Small intestine (tissue), 7 donors: ENCODE results near the gene PFDN4. TPM values are rescaled to one million over a fixed set of nuclear protein-coding genes. Genes with fewer than 3 reads are reported as not detected.
"Not testable (repeated sequence)": the region's sequence is repeated elsewhere in the genome, so short reads cannot be mapped to it uniquely, and the experiment has no call there.

Source experiments
- DNase-seq, 2 donors: peaks; one replicate each; pipeline versions ENCODE4 v3.0.0 to v3.0.0-alpha.2; 2013
- FAIRE-seq: peaks from 2 replicates; lab custom pipeline; 2012; peaks lifted over from hg19 to GRCh38; lab: Jason Lieb, UNC
- H3K27ac ChIP-seq, 3 donors: one replicate each; pipeline ENCODE4 v1.5.1; 2013; ENCODE audit warnings: low read length in 2 of 3, mild to moderate bottlenecking in 2 of 3, control low read depth in 1 of 3, inconsistent platforms in 1 of 3, low read depth in 1 of 3, moderate library complexity in 1 of 3
- H3K27me3 ChIP-seq, 3 donors: one replicate each; pipeline ENCODE4 v1.6.1; 2013; ENCODE audit warnings: low read length in 3 of 3, inconsistent platforms in 1 of 3; ENCODE audit not compliant: control insufficient read depth in 3 of 3, insufficient read depth in 3 of 3
- H3K36me3 ChIP-seq, 3 donors: one replicate each; pipeline ENCODE4 v1.6.1; 2013; ENCODE audit warnings: low read length in 3 of 3, inconsistent platforms in 1 of 3, low read depth in 1 of 3, mild to moderate bottlenecking in 1 of 3, moderate library complexity in 1 of 3; ENCODE audit not compliant: control insufficient read depth in 3 of 3, insufficient read depth in 2 of 3
- H3K4me1 ChIP-seq, 3 donors: one replicate each; pipeline ENCODE4 v1.6.1; 2013; ENCODE audit warnings: low read length in 2 of 3, inconsistent platforms in 1 of 3, low read depth in 1 of 3, mild to moderate bottlenecking in 1 of 3, moderate library complexity in 1 of 3; ENCODE audit not compliant: control insufficient read depth in 3 of 3, insufficient read depth in 2 of 3
- H3K4me3 ChIP-seq, 3 donors: one replicate each; pipeline ENCODE4 v1.5.1; 2013; ENCODE audit warnings: low read length in 3 of 3, control low read depth in 1 of 3, inconsistent platforms in 1 of 3, low read depth in 1 of 3, mild to moderate bottlenecking in 1 of 3, moderate library complexity in 1 of 3
- H3K9me3 ChIP-seq, 2 donors: one replicate each; pipeline ENCODE4 v1.6.1; 2013; ENCODE audit warnings: low read depth in 1 of 2, low read length in 1 of 2; ENCODE audit not compliant: control insufficient read depth in 2 of 2, insufficient read depth in 1 of 2
- WGBS, 3 donors: extraction: QIAGEN DNeasy Blood & Tissue Kit; methylation state at CpG; one replicate each; pipeline ENCODE4 v1.1.7; 2013; 5-methylcytosine and 5-hydroxymethylcytosine counted together
- polyA plus RNA-seq, 4 donors: library from polyadenylated mRNA; stranded (reverse) in 3 of 4; unstranded in 1 of 4; fragments of 200-250 nt in 3 of 4; fragments of 120-200 nt in 1 of 4; gene quantifications; one replicate each; pipeline versions ENCODE4 v1.2.1 to v1.2.3, GENCODE V29; 2013
- donor health status: healthy with polysubstance abuse.
- donor health status: control.
- donor health status: control.
- donor health status: Bipolar disorder and iron deficiency.
- donor health status: healthy.

The PFDN4 gene
- polyA plus RNA-seq, 4 donors, result 25.9 to 65.3 (median 36.7) TPM

DNA sequence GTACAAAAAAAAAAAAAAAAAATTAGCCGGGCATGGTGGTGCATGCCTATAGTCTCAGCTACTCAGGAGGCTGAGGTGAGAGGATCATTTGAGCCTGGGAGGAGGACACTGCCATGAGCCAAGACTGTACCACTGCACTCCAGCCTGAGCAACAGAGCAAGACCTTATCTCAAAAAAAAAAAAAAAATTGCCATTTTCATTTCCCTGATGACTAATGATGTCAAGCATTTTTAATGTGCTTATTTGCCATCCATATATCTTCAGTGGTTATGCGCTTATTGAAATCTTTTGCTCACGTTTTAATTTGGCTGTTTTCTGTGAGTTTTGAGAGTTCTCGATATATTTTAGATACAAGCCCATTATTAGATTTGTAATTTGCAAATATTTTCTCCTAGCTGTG is 46.7 kb downstream of the PFDN4 start:
- DNase-seq (no peak), FAIRE-seq (no peak)
- Histone ChIP-seq H3K27ac (no peak overlapping the region), H3K36me3 (no peaks in the 10 kb centered on the region), H3K27me3 (no peaks in the 10 kb centered on the region), H3K4me1 (no peaks in the 10 kb centered on the region), H3K9me3 (no peaks in the 10 kb centered on the region), H3K4me3 (no peak overlapping the region)
- 83 to 91% (median 86%) methylated on average over 3 to 4 of the region's 4 CpGs for WGBS, 3 donors

DNA sequence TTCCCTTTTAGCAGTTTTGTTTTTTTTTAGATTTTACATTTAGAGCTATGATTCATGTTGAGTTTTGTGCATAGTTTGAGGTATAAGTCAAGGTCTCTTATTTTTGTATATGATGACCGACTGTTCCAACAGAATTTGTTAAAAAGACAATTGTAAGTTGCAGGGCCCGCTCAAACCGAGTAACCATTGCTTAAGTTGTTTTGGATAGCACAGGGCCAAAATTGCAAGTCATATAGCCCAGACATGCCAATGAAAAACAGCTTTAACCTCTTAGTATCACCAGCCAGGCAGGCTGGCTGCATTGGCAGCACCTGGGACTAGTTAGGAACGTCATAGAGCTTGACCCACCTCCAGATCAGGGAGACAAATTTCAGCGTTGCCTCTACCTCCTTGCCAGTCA is 47.3 kb downstream of the PFDN4 start:
- H3K9me3 ChIP-seq, result no peaks in the 10 kb centered on the region
- no peak overlapping the region for H3K27ac ChIP-seq
- H3K4me1 ChIP-seq, result no peaks in the 10 kb centered on the region
- 73 to 82% (median 80%) methylated on average over 5 of the region's 5 CpGs for WGBS, 3 donors
- H3K36me3 ChIP-seq, result no peaks in the 10 kb centered on the region
- H3K27me3 ChIP-seq, result no peaks in the 10 kb centered on the region
- DNase-seq, result no peak
- no peak for FAIRE-seq
- no peak overlapping the region for H3K4me3 ChIP-seq

DNA sequence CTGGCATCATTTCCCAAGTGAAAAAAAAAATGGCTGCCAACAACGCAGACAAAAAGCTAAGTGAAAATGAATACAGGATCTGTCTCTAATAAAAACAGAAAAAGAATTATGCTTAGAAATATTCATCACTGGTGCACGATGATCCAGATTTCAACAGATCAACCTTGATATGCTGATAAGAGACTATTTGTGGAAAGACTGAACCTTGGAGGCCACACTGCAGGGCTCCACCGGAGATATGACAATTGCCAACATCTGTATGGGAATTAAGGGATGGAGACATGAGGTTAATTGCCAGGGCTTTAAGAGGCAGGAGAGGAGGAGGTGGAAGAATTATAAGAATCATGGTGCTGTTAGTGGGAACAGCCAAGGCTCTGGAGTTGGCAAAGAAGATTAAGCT is 48.3 kb downstream of the PFDN4 start:
- no peak for FAIRE-seq
- H3K9me3 ChIP-seq, result no peaks in the 10 kb centered on the region
- no peak overlapping the region for H3K4me3 ChIP-seq
- H3K27me3 ChIP-seq, result no peaks in the 10 kb centered on the region
- no peak for DNase-seq
- 71 to 86% (median 79%) methylated on average over 3 of the region's 3 CpGs for WGBS, 3 donors
- no peak overlapping the region for H3K27ac ChIP-seq
- no peaks in the 10 kb centered on the region for H3K4me1 ChIP-seq
- H3K36me3 ChIP-seq, result no peaks in the 10 kb centered on the region

DNA sequence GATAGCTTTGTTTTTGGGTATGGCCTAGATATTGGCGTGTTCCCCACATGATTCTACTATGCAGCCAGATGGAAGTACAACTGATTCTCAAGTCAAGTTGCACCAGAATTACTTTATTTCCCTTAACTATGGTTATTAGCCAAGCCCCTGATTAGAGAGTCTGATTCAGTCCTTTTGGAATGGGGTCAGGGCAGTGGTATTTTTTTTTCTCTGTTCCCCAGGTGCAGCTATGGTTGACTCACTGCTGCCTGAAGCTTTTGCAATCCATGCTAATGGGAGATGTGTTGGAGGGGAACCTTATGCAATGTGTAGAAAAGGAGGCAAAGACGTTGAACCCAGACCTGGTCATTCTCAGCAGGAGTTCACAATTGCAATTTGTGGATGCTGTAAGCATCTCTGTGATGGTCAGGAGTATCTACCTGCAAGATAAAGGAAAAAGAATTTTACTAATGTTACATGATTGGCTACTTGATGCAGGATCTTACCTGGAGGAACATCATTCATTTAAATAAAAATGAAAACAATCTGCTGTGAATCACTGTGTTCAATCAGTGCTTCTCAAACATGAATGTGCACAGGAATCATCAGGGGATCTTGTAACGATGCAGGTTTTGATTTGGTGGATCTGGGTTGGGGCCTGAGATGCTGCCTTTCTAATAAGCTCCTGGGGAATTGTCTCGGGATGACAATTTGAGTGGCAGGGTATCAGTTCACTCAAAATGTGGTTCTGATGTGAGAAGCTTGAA is 49.4 kb downstream of the PFDN4 start:
- Histone ChIP-seq H3K9me3 (no peaks in the 10 kb centered on the region), H3K27ac (no peak overlapping the region), H3K4me3 (no peak overlapping the region), H3K4me1 (no peaks in the 10 kb centered on the region), H3K27me3 (no peaks in the 10 kb centered on the region), H3K36me3 (no peaks in the 10 kb centered on the region)
- WGBS, 3 donors, result 59 to 66% (median 64%) methylated on average over 4 of the region's 4 CpGs
- FAIRE-seq (no peak), DNase-seq (no peak)

DNA sequence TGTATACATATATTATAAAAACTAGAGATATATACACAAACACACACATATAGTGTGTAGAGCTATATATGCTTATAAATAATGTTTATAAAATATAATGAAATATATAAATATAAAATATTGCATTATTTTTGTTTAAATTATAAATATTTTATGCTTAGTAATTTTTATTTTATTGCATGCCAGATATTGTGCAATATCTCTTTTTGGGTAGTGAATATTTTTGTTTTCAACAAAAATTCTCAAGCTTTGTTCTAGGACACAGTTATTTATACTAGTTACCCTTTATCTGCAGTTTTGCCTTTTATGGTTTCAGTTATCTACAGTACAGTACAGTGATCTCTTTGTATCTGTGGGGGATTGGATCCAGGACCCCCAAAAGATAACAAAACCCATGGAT is 52.2 kb downstream of the PFDN4 start:
- DNase-seq (no peak), FAIRE-seq (no peak)
- H3K9me3 ChIP-seq, result no peaks in the 10 kb centered on the region
- no peak overlapping the region for H3K4me3 ChIP-seq
- no peaks in the 10 kb centered on the region for H3K36me3 ChIP-seq
- no peak overlapping the region for H3K27ac ChIP-seq
- H3K4me1 ChIP-seq, result no peaks in the 10 kb centered on the region
- H3K27me3 ChIP-seq, result no peaks in the 10 kb centered on the region

DNA sequence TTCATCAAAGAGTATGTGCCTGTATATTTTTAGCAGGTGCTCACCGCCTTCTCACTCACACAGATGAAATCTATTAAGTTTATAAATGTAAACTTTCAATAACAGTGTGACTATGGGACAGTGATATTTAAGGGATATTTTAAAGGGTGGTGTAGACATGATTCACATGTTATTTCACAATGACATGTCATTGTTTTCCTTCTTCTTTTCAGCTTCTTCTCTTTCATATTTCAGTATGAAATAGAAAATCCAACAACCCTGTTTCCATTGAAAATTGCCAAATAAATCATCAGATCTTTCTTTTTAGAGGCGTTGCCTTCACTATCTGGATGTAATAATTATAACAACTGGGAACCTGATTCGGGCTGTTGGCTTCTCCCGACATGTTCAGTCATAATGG is 54.8 kb downstream of the PFDN4 start:
- no peak for FAIRE-seq
- Histone ChIP-seq H3K36me3 (no peaks in the 10 kb centered on the region), H3K9me3 (no peaks in the 10 kb centered on the region), H3K27ac (no peak overlapping the region), H3K4me1 (no peaks in the 10 kb centered on the region), H3K4me3 (no peak overlapping the region), H3K27me3 (no peaks in the 10 kb centered on the region)
- 66 to 76% (median 69%) methylated on average over 4 of the region's 4 CpGs for WGBS, 3 donors
- no peak for DNase-seq

DNA sequence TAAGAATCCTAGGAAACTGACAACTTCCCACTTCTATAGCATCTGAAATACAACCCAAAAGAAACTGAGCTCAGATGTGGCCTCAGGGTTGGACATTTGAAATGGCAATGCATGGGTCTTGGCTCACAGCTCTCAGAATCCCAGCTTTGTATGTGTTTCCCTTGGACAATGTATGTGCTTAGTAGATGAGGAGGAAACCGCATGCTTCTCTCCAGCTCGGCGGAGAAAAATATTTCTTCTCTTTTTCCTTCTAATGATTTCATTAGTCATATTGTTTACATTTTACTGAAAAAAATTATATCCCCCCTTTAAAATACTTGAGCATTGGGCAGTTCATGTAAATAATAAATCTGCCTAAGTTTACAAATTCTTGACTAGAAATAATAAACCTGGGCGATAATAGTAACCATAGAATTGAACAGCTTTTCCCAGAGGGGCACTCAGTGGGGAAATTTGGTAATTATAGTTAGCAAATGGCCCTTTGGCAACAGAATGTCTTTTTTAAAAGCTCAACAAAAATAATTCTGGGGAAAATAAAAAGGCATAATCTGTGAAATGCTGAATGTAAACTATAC is 55.3 kb downstream of the PFDN4 start:
- Histone ChIP-seq H3K9me3 (no peaks in the 10 kb centered on the region), H3K36me3 (no peaks in the 10 kb centered on the region), H3K4me1 (no peaks in the 10 kb centered on the region), H3K27ac (no peak overlapping the region), H3K4me3 (no peak overlapping the region), H3K27me3 (no peaks in the 10 kb centered on the region)
- WGBS, 3 donors, result 68 to 81% (median 75%) methylated on average over 4 of the region's 4 CpGs
- no peak for DNase-seq
- FAIRE-seq, result no peak

DNA sequence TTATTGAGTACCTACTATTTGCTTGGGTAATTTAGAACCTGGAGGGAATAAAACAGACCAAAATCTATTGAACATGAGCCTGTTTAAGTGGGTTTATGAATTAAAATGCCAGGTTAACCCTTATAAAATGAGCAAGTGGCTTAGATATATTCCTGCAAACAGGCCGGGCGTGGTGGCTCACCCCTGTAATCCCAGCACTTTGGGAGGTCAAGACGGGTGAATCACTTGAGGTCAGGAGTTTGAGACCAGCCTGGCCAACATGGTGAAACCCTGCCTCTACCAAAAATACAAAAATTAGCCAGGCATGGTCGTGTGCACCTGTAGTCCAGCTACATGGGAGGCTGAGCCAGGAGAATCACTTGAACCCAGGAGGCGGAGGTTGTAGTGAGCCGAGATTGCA is 57.9 kb downstream of the PFDN4 start:
- H3K27me3 ChIP-seq, H3K27ac ChIP-seq, H3K4me1 ChIP-seq, H3K9me3 ChIP-seq, DNase-seq, H3K36me3 ChIP-seq, H3K4me3 ChIP-seq, FAIRE-seq: not testable (repeated sequence)
- WGBS, 3 donors, result 71 to 87% (median 73%) methylated on average over 6 of the region's 6 CpGs

DNA sequence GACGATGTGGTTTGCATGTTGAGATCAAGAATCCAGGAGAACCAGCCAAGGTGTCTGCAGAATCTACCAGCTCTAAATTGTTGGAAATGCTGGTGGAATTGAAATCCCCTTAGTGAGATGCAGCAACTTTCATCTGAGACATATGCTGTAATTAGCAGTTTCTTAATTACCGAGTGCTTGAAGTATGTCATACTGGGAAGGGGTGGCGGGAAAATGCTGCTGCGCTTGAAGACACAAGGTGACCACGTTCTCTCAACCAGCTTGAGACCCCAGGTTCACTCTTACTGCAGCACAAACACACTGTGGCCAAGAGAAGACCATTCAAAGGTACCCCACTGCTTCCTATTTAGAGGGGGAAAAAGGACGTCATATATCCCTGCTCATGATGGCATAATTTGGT is 59.0 kb downstream of the PFDN4 start:
- DNase-seq (no peak), FAIRE-seq (no peak)
- H3K4me3 ChIP-seq, result no peak overlapping the region
- H3K36me3 ChIP-seq, result no peaks in the 10 kb centered on the region
- H3K27ac ChIP-seq, result no peak overlapping the region
- no peaks in the 10 kb centered on the region for H3K27me3 ChIP-seq
- no peaks in the 10 kb centered on the region for H3K9me3 ChIP-seq
- H3K4me1 ChIP-seq, result no peaks in the 10 kb centered on the region
- 77 to 89% (median 77%) methylated on average over 6 of the region's 6 CpGs for WGBS, 3 donors
